GM18868 (cell line): Measurements from ENCODE around the gene PI4KA.
"Not testable (repeated sequence)": the region's sequence is repeated elsewhere in the genome, so short reads cannot be mapped to it uniquely, and the experiment has no call there.

Experiments used
- ATAC-seq: cut with Tn5 transposase; IDR thresholded peaks from one replicate; pipeline ENCODE4 v1.9.1; 2021; ENCODE audit warnings: mild to moderate bottlenecking, moderate library complexity; ENCODE audit not compliant: unreplicated experiment

The PI4KA gene

GRCh38 chr22:20779014-20779817 is 79.4 kb downstream of the PI4KA start:
- ATAC-seq: no peak

DNA sequence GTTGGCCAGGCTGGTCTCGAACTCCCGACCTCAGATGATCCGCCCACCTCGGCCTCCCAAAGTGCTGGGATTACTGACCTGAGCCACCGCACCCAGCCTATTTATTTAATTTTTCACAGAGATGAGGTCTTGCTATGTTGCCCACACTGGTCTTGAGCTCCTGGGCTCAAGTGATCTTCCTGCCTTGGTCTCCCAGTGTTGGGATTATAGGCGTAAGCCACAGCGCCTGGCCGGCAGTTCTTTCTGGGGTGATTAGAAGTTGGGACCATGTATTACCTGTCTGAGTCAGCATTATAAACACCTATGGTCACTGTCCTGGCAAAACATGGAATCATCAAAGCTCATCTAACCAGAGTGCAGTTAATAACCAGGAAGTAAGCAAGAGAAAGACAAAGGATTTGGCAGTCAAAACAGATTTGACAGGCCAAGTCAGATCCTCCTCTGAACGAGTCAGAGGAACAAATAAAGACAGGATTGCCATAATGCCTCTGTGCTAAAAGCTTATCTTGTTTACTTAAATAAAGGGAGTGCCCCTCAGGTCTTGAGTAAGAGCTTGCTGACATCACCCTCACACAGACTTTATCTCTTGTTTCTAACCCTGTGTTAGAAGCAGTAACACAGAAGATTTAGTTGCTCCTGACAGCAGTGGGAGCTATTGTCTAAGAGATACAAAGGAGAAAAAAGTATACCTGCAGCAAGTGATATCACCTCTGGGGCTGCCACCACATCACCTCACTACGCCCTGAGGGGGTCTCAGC is 81.0 kb downstream of the PI4KA start:
- ATAC-seq: no peak

- no peak for ATAC-seq
These were observed 81.8 kb downstream of the PI4KA start for GRCh38 chr22:20776624-20777405.

- ATAC-seq: no peak
These were observed 83.2 kb downstream of the PI4KA start for GRCh38 chr22:20775342-20775895.

DNA sequence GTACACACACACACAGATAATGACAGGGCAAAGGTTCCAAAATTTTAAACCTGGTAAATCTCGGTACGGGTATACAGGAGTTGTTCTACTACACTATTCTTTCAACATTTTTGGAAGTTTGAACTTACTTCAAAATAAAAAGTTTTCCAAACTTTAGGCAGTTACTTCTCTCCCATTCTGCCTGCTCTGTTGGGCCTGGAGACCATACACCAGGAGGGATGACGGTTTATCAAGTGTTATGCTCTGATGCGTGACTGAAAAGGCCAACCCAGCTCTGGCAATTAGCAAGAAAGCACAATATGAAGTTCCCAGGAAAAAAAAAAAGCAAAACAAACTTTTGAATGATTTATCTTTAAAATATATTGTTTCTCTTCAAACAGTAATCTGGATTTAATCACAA is 83.7 kb downstream of the PI4KA start:
- no peak for ATAC-seq

GRCh38 chr22:20773793-20774212 is 84.8 kb downstream of the PI4KA start, which contains the start of gene SERPIND1:
SERPIND1 (plus strand) TSS chr22:20774113; CDS start chr22:20779313, 5,200 bp downstream.
- no peak for ATAC-seq

- no peak for ATAC-seq
These were observed 86.5 kb downstream of the PI4KA start for GRCh38 chr22:20771918-20772625.

- not testable (repeated sequence) for ATAC-seq
These were observed 89.2 kb downstream of the PI4KA start for GRCh38 chr22:20769496-20769826.

DNA sequence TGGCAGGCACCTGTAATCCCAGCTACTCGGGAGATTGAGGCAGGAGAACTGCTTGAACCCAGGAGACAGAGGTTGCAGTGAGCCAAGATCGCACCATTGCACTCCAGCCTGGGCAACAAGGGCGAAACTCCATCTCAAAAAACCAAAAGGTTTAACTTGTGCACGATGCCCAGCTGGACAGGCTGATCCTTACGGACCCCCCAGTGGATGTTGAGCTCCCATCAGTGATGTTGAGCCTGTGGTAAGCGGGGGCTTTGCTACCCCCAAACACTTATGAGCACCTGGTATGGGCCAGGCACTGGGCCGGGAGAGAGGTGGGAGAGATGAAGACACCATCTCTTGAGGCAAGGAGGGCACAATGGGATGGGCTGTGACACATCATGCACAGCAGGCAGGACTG is 92.1 kb downstream of the PI4KA start:
- ATAC-seq: no peak

GRCh38 chr22:20765938-20766337 is 92.7 kb downstream of the PI4KA start:
- no peak for ATAC-seq

GRCh38 chr22:20764729-20765128 is 93.9 kb downstream of the PI4KA start:
- ATAC-seq: no peak

- no peak for ATAC-seq
These were observed 94.2 kb downstream of the PI4KA start for GRCh38 chr22:20764471-20764720.

DNA sequence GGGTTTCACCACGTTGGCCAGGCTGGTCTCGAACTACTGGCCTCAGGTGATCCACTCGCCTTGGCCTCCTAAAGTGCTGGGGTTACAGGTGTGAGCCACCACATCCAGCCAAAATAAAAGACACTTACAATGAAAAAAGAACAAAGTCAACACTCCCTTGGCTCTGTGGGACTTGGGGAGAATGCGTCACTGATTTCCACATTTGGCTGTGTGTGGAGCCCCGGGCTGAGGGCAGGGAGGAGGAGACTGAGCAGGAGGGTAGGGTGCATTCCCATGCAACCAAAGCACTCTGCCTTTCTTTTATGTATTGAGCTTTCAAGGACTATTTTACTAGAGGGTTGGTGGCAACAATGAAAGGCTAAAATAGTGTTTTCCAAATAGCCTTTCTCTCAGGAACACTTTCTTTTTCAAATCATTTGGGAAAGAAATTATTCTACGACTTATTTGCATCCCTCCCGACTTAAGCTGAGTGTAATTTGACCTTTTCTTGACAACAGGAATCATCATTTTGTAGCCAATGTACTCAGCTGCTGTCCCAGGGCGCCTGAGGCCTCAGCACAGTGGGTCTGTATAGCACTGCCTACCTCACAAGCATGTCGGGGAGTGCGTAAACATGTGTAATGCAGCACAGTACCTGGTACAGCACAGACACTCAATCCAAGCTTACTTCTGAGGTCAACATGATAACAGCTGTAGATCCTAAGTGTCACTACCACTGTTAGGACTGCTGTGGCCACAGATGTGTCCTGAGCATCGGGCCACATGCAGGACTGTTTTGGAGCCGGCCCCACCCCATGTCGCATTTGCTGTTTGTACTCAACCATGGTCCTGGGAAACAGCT is 94.8 kb downstream of the PI4KA start:
- no peak for ATAC-seq

- ATAC-seq: no peak
These were observed 96.3 kb downstream of the PI4KA start for GRCh38 chr22:20762233-20762796.

DNA sequence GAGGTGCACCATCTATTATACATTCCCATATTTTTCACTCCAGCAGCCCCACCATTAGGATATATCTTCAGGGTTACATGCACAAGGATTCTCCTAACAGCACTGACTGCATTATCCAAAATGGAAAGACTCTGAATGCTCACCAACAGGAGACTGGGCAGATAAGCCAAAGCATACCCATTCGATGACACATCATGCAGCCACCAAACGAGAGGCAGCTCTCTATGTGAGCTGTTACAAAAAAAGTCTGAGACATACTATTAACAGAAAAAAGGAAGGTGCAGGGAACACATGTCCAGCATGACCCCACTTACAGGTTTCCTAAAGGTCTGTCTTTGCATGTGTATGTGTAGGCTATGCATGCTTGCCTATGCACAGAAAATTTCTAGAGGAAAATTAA is 97.1 kb downstream of the PI4KA start:
- no peak for ATAC-seq

DNA sequence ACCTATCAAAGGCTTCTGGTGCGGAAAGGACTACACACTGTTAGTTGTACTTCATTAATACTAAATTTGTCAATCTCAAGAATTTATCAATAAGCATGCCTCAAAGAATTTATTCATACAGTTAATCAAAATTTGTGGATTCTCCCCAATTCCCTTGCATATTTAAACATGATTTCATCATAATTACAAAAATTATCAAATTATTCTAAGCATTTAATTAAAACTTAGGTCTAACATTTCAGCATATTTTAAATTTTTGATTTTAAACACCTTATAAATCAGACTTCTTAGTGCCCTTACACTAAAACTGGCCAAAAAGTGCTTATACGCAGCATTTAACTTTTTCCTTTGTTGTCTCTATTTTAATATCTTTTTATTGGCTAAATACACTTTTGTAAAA is 98.5 kb downstream of the PI4KA start:
- ATAC-seq: no peak

- ATAC-seq: no peak
These were observed 99.9 kb downstream of the PI4KA start for GRCh38 chr22:20758688-20759087.

- no peak for ATAC-seq
These were observed 101.8 kb downstream of the PI4KA start for GRCh38 chr22:20756846-20757245.

DNA sequence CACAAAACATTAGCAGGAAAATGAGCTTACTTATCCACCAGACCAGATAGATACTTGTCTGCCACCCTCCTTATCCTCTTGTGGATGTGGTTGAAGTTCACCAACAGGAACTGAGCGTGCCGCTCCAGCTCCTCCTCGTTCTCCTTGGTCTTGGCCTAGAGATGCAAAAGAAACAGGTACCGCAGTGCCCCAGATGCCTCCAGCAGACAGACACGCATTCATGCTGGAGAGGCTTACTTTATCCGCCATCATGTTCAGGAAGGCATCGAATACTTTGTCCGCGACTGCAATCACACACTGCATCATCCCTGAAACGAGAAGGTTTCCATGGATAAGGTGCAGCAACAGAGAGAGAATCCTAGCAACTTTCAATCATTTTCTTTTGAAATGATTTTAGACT is 105.7 kb downstream of the PI4KA start:
- no peak for ATAC-seq
